Fibroblast of gingiva (primary cell): ENCODE data around the gene SLC15A4.
"Not testable (repeated sequence)": the region's sequence is repeated elsewhere in the genome, so short reads cannot be mapped to it uniquely, and the experiment has no call there.

Experiments used
- DNase-seq: peaks from one replicate; pipeline ENCODE4 v3.0.0-alpha.2; 2011; ENCODE audit warnings: low read depth

Gene SLC15A4

DNA sequence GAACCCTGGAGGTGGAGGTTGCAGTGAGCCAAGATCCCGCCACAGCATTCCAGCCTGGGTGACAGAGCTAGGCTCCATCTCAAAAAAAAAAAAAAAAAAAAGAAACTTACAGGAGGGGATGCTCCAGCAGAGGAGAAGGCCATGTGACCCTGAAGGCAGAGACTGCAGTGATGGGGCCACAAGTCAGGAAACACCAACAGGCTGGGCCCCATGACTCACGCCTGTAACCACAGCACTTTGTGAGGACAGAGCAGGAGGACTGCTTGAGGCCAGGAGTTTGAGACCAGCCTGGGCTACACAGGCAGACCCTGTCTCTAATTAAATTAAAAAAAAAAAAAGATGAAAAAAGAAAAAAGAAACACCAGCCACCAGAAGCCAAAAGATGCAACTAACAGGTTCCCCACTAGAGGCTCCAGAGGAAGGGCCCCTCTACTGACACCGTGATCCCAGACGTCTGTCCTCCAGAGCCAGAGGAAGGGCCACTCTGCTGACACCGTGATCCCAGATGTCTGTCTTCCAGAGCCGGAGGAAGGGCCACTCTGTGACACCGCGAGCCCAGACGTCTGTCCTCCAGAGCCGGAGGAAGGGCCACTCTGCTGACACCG, 20.4 kb upstream of the SLC15A4 start:
- no peak for DNase-seq

GRCh38 chr12:128843538-128843937, 19.8 kb upstream of the SLC15A4 start:
- DNase-seq, result no peak

- no peak for DNase-seq
Observed at GRCh38 chr12:128842579-128842978, 18.8 kb upstream of the SLC15A4 start.

- no peak for DNase-seq
Observed at GRCh38 chr12:128840862-128841468, 17.2 kb upstream of the SLC15A4 start.

DNA sequence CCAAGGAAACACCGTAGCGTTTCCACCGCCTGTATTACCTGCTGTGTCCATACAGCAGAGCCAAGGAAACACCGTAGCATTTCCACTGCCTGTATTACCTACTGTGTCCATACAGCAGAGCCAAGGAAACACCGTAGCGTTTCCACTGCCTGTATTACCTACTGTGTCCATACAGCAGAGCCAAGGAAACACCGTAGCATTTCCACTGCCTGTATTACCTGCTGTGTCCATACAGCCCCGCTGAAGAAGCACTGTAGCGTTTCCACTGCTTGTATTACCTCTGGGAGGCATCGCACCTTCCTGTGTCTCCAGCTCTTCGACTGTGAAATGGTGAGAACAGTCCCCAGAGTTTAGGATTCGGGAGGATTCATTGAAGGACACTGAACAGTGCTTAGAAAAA, 16.1 kb upstream of the SLC15A4 start:
- not testable (repeated sequence) for DNase-seq

DNA sequence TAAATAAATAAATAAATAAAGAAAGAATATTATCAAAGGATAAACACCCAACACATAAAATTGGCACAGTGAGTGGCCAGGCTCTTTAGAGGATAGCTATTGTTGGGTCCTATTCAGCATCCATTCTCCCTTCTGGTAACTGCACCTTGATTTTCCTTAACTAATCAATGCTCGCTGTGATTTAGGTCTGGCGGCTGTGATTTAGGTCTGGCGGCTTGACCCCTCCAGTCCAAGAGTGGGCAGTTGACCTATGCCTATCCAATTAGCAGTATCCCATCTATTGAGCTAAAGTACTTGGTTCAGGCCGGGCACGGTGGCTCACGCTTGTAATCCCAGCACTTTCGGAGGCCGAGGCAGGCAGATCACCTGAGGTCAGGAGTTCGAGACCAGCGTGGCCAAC, 9.7 kb upstream of the SLC15A4 start:
- no peak for DNase-seq

- DNase-seq, result no peak
Observed at GRCh38 chr12:128830505-128830893, 6.7 kb upstream of the SLC15A4 start.

- no peak for DNase-seq
Observed at GRCh38 chr12:128829861-128830504, 6.2 kb upstream of the SLC15A4 start.

DNA sequence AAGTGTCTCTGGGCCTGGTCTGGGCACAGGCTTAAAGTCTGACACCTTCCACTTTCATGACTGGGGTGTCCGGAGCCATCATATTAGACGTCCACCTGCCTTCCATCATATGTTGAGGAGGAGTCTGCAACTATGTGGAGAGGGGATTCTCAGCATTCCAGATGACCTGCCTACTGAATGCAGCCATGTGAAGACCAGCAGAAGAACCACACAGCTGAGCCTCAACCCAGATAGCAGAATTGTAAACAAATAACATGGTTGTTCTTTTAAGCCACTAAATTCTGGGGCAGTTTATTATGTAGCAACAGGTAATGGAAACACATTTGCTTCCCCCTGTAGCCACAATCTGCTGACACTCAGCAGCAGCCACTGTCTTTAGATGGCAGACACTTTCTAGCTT, 4.0 kb upstream of the SLC15A4 start:
- no peak for DNase-seq

DNA sequence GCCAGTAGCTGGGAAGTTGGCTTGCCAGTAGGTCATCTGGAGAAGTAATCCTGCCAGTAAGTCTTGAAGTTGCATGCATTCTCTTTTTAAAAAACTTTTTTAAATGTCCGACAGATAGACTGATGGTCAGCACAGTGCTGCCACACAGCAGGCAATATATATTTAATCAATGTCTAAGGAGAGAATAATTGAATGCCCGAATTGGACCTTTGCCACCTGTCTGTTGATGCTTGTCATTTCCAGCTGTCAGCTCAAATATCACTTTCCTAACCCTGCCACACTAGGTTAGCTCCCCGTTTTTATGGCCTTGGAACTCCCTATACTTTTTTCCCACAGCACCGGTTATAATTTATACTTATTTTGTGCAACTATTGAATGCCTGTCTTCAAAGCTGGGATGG, 2.1 kb upstream of the SLC15A4 start:
- DNase-seq, result no peak

GRCh38 chr12:128823216-128823915, 392 bp downstream of the SLC15A4 start:
- DNase-seq, result no peak

- DNase-seq, result no peak
Observed at GRCh38 chr12:128820723-128821432, 2.9 kb downstream of the SLC15A4 start.

DNA sequence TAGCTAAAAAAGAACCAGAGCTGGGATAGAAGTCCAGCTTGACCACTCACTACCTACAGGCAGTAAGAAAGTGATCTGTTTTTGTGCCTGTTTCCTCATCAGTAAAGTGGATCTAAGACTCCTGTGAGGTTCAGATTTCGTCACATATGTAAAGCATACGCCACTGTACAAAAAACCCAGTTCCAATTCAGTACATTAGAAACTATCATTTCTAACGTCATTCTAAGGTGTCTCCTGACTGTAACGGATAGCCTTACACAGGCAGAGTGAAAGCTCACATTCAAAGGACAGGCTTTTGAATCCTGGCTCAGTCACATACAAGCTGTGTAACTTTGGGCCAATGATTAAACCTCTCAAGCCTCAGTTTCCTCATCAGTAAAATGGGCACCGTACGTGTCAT, 3.5 kb downstream of the SLC15A4 start:
- DNase-seq, result no peak

- no peak for DNase-seq
Observed at GRCh38 chr12:128819293-128820144, 4.2 kb downstream of the SLC15A4 start.

- peak; percentile 30 for DNase-seq
Observed at GRCh38 chr12:128818065-128819022, 5.4 kb downstream of the SLC15A4 start.

DNA sequence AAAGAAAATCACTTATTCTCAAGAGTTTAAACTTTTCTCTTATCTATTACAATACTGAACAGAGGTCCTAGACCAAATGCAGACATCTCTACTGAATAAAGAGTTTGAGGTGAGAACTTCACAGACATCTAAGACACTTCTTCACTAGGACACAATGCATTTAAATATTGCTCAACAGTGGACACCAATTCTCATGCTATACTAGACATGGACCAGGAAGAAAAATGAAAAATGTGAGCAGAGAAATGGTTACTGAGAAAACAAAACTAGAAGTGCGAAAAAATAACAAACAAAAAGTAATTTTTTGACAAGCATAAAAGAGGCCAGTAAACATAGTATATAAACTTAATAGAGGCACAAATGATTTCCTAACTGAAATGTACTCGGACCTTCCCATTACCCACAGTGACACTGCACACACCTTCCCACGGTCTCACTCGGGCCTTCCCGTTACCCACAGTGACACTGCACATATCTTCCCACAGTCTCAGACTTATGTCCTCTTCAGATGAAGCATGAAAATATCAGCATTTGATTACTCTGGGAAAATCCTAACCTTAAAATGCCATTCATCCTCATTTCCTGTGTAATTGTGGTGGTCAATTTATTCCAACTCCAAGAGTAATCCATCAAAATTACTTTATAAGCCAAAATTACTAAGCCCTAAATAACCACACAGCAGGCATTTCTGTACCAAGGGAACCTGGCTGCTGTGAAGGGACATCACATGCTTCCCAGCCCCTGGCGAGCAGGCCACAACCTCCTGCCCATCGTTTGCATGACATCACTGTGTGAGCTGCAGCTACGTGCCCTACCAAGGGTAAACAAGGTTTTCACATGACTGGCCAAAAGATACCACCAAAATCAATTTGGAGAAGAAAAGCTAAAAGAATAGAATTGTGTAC, 6.4 kb downstream of the SLC15A4 start:
- peak; percentile 61 for DNase-seq

GRCh38 chr12:128816643-128816920, 7.2 kb downstream of the SLC15A4 start:
- DNase-seq, result no peak

- no peak for DNase-seq
Observed at GRCh38 chr12:128815779-128816642, 7.7 kb downstream of the SLC15A4 start.
